SK-N-SH (cell line): Measurements from ENCODE around the gene ERCC2. TPM values are rescaled to one million over a fixed set of nuclear protein-coding genes. Genes with fewer than 3 reads are reported as not detected.

Experiments
- CTCF ChIA-PET: fragments of 300-600, 350-600 bp; formaldehyde crosslinking; extraction: SDS; loops from one replicate; lab custom pipeline; 2021; lab: Yijun Ruan, JAX
- POLR2A ChIA-PET: fragments of 350-600 bp; sonication (Branson Sonifier 250); formaldehyde crosslinking; extraction: SDS; loops from one replicate; lab custom pipeline; 2020; ENCODE audit warnings: antibody characterized with exemption, inconsistent platforms; lab: Yijun Ruan, JAX
- DNase-seq: peaks from one replicate; pipeline ENCODE4 v3.0.0; 2012
- H2AFZ ChIP-seq: fragments of 200-600 bp; sonication (generic); 2 replicates; pipeline ENCODE4 v1.8.1; 2016; ENCODE audit warnings: antibody characterized with exemption, mild to moderate bottlenecking, low read depth
- H3F3A ChIP-seq: fragments of 200-600 bp; sonication (generic); replicated peaks from 2 replicates; pipeline ENCODE3; 2016; ENCODE audit warnings: antibody characterized with exemption, mild to moderate bottlenecking; ENCODE audit not compliant: insufficient read depth
- H3K27ac ChIP-seq, 2 experiments: fragments of 200-500 bp in 1 of 2; fragments of 200-600 bp in 1 of 2; sonication (Bioruptor generic) in 1 of 2; sonication (generic), shearing (Covaris generic) in 1 of 2; 2 replicates each; pipeline versions ENCODE4 v1.5.1 to v1.6.1; 2014 to 2016; ENCODE audit warnings: low read depth in 2 of 2, inconsistent platforms in 1 of 2, low read length in 1 of 2, mild to moderate bottlenecking in 1 of 2, mixed read lengths in 1 of 2
- H3K27me3 ChIP-seq: fragments of 200-600 bp; sonication (generic), shearing (Covaris generic); 2 replicates; pipeline ENCODE4 v1.6.1; 2016; ENCODE audit warnings: mixed run types; ENCODE audit not compliant: insufficient read depth
- H3K36me3 ChIP-seq, 2 experiments: fragments of 200-500 bp in 1 of 2; fragments of 200-600 bp in 1 of 2; sonication (Bioruptor generic) in 1 of 2; sonication (generic) in 1 of 2; replicated peaks in 1 of 2; 2 replicates each; pipeline versions ENCODE3 to v1.5.1; 2014 to 2016; ENCODE audit warnings: low read length in 1 of 2, mild to moderate bottlenecking in 1 of 2; ENCODE audit not compliant: insufficient read depth in 2 of 2, control insufficient read depth in 1 of 2
- H3K4me1 ChIP-seq, 2 experiments: fragments of 200-500 bp in 1 of 2; fragments of 200-600 bp in 1 of 2; sonication (Bioruptor generic) in 1 of 2; sonication (generic), shearing (Covaris generic) in 1 of 2; 2 replicates each; pipeline versions ENCODE4 v1.5.1 to v1.6.1; 2014 to 2016; ENCODE audit warnings: low read depth in 1 of 2, low read length in 1 of 2, mixed run types in 1 of 2; ENCODE audit not compliant: insufficient read depth in 2 of 2, control insufficient read depth in 1 of 2
- H3K4me2 ChIP-seq: fragments of 200-600 bp; sonication (generic), shearing (Covaris generic); 2 replicates; pipeline ENCODE4 v1.6.1; 2017; ENCODE audit warnings: mixed run types
- H3K4me3 ChIP-seq, 2 experiments: fragments of 200-500 bp in 1 of 2; fragments of 200-600 bp in 1 of 2; sonication (Bioruptor generic) in 1 of 2; sonication (generic), shearing (Covaris generic) in 1 of 2; 2 replicates each; pipeline versions ENCODE4 v1.5.1 to v1.8.1; 2014 to 2016; ENCODE audit warnings: low read depth in 2 of 2, inconsistent platforms in 1 of 2, low read length in 1 of 2, mild to moderate bottlenecking in 1 of 2, mixed read lengths in 1 of 2, moderate library complexity in 1 of 2
- H3K79me2 ChIP-seq: fragments of 200-600 bp; sonication (generic); 2 replicates; pipeline ENCODE4 v1.8.1; 2017; ENCODE audit warnings: mild to moderate bottlenecking; ENCODE audit not compliant: insufficient read depth
- H3K9ac ChIP-seq: fragments of 200-600 bp; sonication (generic); 2 replicates; pipeline ENCODE4 v1.6.1; 2017; ENCODE audit warnings: mixed run types
- H3K9me2 ChIP-seq: fragments of 200-600 bp; sonication (generic); 2 replicates; pipeline ENCODE4 v1.6.1; 2017; ENCODE audit warnings: mixed run types
- H3K9me3 ChIP-seq: fragments of 200-600 bp; sonication (generic); 2 replicates; pipeline ENCODE4 v1.6.1; 2017; ENCODE audit warnings: mixed run types, mild to moderate bottlenecking, moderate library complexity
- H4K20me1 ChIP-seq: fragments of 200-600 bp; sonication (generic); 2 replicates; pipeline ENCODE4 v1.6.1; 2017; ENCODE audit warnings: mild to moderate bottlenecking, mixed run types; ENCODE audit not compliant: insufficient read depth
- CHD2 ChIP-seq: fragments of 150-350 bp; IDR thresholded peaks from 2 replicates; pipeline ENCODE4 v1.6.1; 2018; ENCODE audit warnings: low read length; ENCODE audit not compliant: partially characterized antibody
- ELF1 ChIP-seq: IDR thresholded peaks from 2 replicates; pipeline ENCODE4 v1.4.0; 2012
- EZH2phosphoT487 ChIP-seq: fragments of 200-600 bp; sonication (generic); IDR thresholded peaks from 2 replicates; pipeline ENCODE4 v1.6.1; 2017; ENCODE audit warnings: low read depth, mixed run types, mild to moderate bottlenecking, antibody characterized with exemption, moderate library complexity, borderline replicate concordance
- FOSL2 ChIP-seq: IDR thresholded peaks from 2 replicates; pipeline ENCODE4 v1.4.0; 2012; ENCODE audit warnings: low read depth, mild to moderate bottlenecking, moderate library complexity, borderline replicate concordance
- MEF2A ChIP-seq: IDR thresholded peaks from 2 replicates; pipeline ENCODE4 v1.4.0; 2012; ENCODE audit warnings: low read depth, borderline replicate concordance
- NFIC ChIP-seq: IDR thresholded peaks from 2 replicates; pipeline ENCODE4 v1.4.0; 2012; ENCODE audit warnings: borderline replicate concordance
- POLR2AphosphoS5 ChIP-seq: IDR thresholded peaks from 2 replicates; pipeline ENCODE4 v1.6.1; 2012; ENCODE audit warnings: low read depth, low read length
- RFX5 ChIP-seq: IDR thresholded peaks from 2 replicates; pipeline ENCODE4 v1.6.1; 2012; ENCODE audit warnings: mild to moderate bottlenecking, improper control_type of control experiment, low read length
- RXRA ChIP-seq: IDR thresholded peaks from 2 replicates; pipeline ENCODE4 v1.4.0; 2012; ENCODE audit warnings: low read depth, mild to moderate bottlenecking, borderline replicate concordance
- TAF1 ChIP-seq: IDR thresholded peaks from 2 replicates; pipeline ENCODE4 v1.6.1; 2012; ENCODE audit warnings: low read depth, mild to moderate bottlenecking, low read length, moderate library complexity, borderline replicate concordance
- TCF12 ChIP-seq: IDR thresholded peaks from 2 replicates; pipeline ENCODE4 v1.4.0; 2012
- TEAD4 ChIP-seq: IDR thresholded peaks from 2 replicates; pipeline ENCODE4 v1.4.0; 2012; ENCODE audit warnings: mild to moderate bottlenecking, borderline replicate concordance; ENCODE audit not compliant: insufficient read depth
- ZBTB33 ChIP-seq: IDR thresholded peaks from 2 replicates; pipeline ENCODE4 v1.4.0; 2012; ENCODE audit warnings: low read depth, borderline replicate concordance
- WGBS: methylation state at CpG from one replicate; pipeline ENCODE4 v1.1.6; 2017; ENCODE audit warnings: low lambda C conversion rate; 5-methylcytosine and 5-hydroxymethylcytosine counted together
- polyA plus RNA-seq, 3 experiments: library from polyadenylated mRNA; depleted of rRNA; stranded (reverse); fragments of >200 nt; gene quantifications; 2 replicates each; pipeline ENCODE4 v1.2.3, GENCODE V29; 2012
- TF ChIP-seq, protein P1 (sequence below): fragments of 200-600 bp; sonication (generic); IDR thresholded peaks from 2 replicates; pipeline ENCODE4 v1.6.1; 2017; ENCODE audit warnings: antibody characterized with exemption, mild to moderate bottlenecking, moderate library complexity
- TF ChIP-seq, protein P2 (sequence below): IDR thresholded peaks from 2 replicates; pipeline ENCODE4 v1.4.0; 2012; ENCODE audit warnings: low read depth, borderline replicate concordance

ERCC2 gene
- polyA plus RNA-seq, 1 of the 3 experiments (the other 2 are of a cell fraction) = 72.8 TPM

DNA sequence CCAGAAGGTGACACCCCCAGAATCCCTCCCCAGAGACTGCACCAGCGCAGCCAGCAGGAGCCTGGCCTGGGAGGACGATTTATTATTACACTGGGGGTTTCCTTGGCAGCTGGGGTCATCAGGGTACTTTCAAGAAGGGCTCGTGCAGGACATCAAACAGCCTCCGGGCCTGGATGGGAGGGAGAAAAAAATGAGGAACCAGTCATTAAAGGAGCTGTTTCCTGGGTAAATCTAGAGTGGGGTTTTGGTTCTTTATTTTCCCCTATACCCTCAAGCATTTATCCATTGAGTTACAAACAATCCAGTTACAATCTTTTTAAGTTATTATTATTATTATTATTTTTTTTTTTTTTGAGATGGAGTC is 39.2 kb upstream of the ERCC2 start (continued):
- no peak for TF ChIP-seq FOSL2
- TF ChIP-seq, all 33 proteins: peak for 0

GRCh38 chr19:45408830-45409556 is 38.6 kb upstream of the ERCC2 start:
- H3K9ac ChIP-seq = no peak overlapping the region

GRCh38 chr19:45408121-45408520 is 37.7 kb upstream of the ERCC2 start:
- peaks cover 2 to 26% of the 10 kb centered on the region in 2 experiments for H3K36me3 ChIP-seq
- H3K27me3 ChIP-seq = no peaks in the 10 kb centered on the region
- ChIA-PET POLR2A (interaction anchor here (1.2 to 1.5 kb wide), 2 partner anchors 8 to 10 kb away, joined by 3 to 4 read pairs; no protein-coding TSS in a partner anchor), CTCF (interaction anchor here (1.2 to 2.7 kb wide), 3 partner anchors 8 to 78 kb away, joined by 3 to 14 read pairs (median 7); no protein-coding TSS in a partner anchor)
- no peak overlapping the region for H3K9ac ChIP-seq
- H3K9me3 ChIP-seq = no peaks in the 10 kb centered on the region
- WGBS = 92% methylated on average over 2 of the region's 8 CpGs
- H3K79me2 ChIP-seq = peaks cover 40% of the 10 kb centered on the region
- no peak overlapping the region for H3K4me3 ChIP-seq
- DNase-seq = no peak
- H3K4me1 ChIP-seq = peaks cover 14 to 26% of the 10 kb centered on the region in 2 experiments; a peak in 3 of 4 replicates
- H2AFZ ChIP-seq = no peak overlapping the region
- peaks cover 12% of the 10 kb centered on the region for H3F3A ChIP-seq
- no peak overlapping the region for H3K4me2 ChIP-seq
- H3K27ac ChIP-seq = no peak overlapping the region
- no peaks in the 10 kb centered on the region for H4K20me1 ChIP-seq
- H3K9me2 ChIP-seq = no peaks in the 10 kb centered on the region
- TF ChIP-seq, protein P1, sequence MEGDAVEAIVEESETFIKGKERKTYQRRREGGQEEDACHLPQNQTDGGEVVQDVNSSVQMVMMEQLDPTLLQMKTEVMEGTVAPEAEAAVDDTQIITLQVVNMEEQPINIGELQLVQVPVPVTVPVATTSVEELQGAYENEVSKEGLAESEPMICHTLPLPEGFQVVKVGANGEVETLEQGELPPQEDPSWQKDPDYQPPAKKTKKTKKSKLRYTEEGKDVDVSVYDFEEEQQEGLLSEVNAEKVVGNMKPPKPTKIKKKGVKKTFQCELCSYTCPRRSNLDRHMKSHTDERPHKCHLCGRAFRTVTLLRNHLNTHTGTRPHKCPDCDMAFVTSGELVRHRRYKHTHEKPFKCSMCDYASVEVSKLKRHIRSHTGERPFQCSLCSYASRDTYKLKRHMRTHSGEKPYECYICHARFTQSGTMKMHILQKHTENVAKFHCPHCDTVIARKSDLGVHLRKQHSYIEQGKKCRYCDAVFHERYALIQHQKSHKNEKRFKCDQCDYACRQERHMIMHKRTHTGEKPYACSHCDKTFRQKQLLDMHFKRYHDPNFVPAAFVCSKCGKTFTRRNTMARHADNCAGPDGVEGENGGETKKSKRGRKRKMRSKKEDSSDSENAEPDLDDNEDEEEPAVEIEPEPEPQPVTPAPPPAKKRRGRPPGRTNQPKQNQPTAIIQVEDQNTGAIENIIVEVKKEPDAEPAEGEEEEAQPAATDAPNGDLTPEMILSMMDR = no peak
- TF ChIP-seq RFX5 = no peak
- no peak for TF ChIP-seq EZH2phosphoT487
- TF ChIP-seq NFIC = no peak
- TF ChIP-seq CHD2 = no peak
- TF ChIP-seq, protein P2, sequence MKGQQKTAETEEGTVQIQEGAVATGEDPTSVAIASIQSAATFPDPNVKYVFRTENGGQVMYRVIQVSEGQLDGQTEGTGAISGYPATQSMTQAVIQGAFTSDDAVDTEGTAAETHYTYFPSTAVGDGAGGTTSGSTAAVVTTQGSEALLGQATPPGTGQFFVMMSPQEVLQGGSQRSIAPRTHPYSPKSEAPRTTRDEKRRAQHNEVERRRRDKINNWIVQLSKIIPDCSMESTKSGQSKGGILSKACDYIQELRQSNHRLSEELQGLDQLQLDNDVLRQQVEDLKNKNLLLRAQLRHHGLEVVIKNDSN = no peak
- TF ChIP-seq ZBTB33 = no peak
- no peak for TF ChIP-seq POLR2AphosphoS5

More at GRCh38 chr19:45408830-45409556, 38.6 kb upstream of the ERCC2 start:
- Histone ChIP-seq H3K4me3 (no peak overlapping the region), H2AFZ (no peak overlapping the region), H3K79me2 (peaks cover 34% of the 10 kb centered on the region), H4K20me1 (no peaks in the 10 kb centered on the region), H3K27ac (no peak overlapping the region), H3K4me2 (no peak overlapping the region), H3F3A (peaks cover 12% of the 10 kb centered on the region), H3K4me1 (peaks cover 5 to 18% of the 10 kb centered on the region in 2 experiments; a peak in 2 of 4 replicates), H3K36me3 (peaks cover 9 to 31% of the 10 kb centered on the region in 2 experiments), H3K27me3 (no peaks in the 10 kb centered on the region), H3K9me2 (no peaks in the 10 kb centered on the region), H3K9me3 (no peaks in the 10 kb centered on the region)
- POLR2A ChIA-PET = no interaction called here
- TF ChIP-seq EZH2phosphoT487 = no peak
- no peak for TF ChIP-seq TCF12
- no peak for TF ChIP-seq RFX5
- TF ChIP-seq TEAD4 = no peak
- TF ChIP-seq MEF2A = no peak
- TF ChIP-seq TAF1 = no peak
- TF ChIP-seq ELF1 = no peak
- no peak for TF ChIP-seq RXRA
- no peak for DNase-seq
- WGBS = 88% methylated on average over 15 of the region's 15 CpGs
- CTCF ChIA-PET = interaction anchor here (1.7 to 2.7 kb wide), 2 partner anchors 70 to 77 kb away, joined by 4 to 14 read pairs; no protein-coding TSS in a partner anchor
